ENCODE data around the gene HOXB6. TPM values are rescaled to one million over a fixed set of nuclear protein-coding genes. Genes with fewer than 3 reads are reported as not detected.

HOXB6 gene
- total RNA-seq, 1 experiment from 2014 or later = 64.8 TPM

GRCh38 chr17:48586355-48587258 lies 18.2 kb downstream of the HOXB6 start:
- CTCF ChIA-PET = interaction anchor here (0.7 to 1.4 kb wide), 6 partner anchors 10 to 371 kb away, joined by 3 to 5 read pairs (median 4); no protein-coding TSS in a partner anchor
- Histone ChIP-seq H3K9ac (ENCODE audit: low read length) (peak overlapping the region; percentile 63), H3K36me3 (ENCODE audit: control insufficient read depth in 1 of 2, insufficient read depth in 2 of 2, low read length in 2 of 2) (no peaks in the 10 kb centered on the region), H3K9me3 (ENCODE audit: control insufficient read depth in 1 of 2, insufficient read depth in 1 of 2, low read depth in 1 of 2, low read length in 2 of 2) (no peaks in the 10 kb centered on the region), H3K4me3 (replicated peaks in 1 of 2; ENCODE audit: low read depth in 1 of 2, low read length in 2 of 2) (peak overlapping the region; percentile 74 to 76), H3K4me1 (ENCODE audit: control insufficient read depth in 1 of 2, insufficient read depth in 2 of 2, low read length in 2 of 2) (peaks cover 22 to 71% of the 10 kb centered on the region in 2 experiments), H3K27me3 (ENCODE audit: insufficient read depth, low read length) (no peaks in the 10 kb centered on the region), H3K9me2 (ENCODE audit: insufficient read depth) (no peaks in the 10 kb centered on the region), H4K20me1 (ENCODE audit: insufficient read depth) (no peaks in the 10 kb centered on the region), H3K27ac (ENCODE audit: low read depth, low read length) (peak overlapping the region; percentile 91), H2AFZ (ENCODE audit: low read depth, low read length, poor library complexity, severe bottlenecking) (no peak overlapping the region), H3K4me2 (ENCODE audit: low read length) (peak overlapping the region; percentile 98), H3K79me2 (ENCODE audit: insufficient read depth, low read length) (peaks cover 63% of the 10 kb centered on the region)
- no peak for DNase-seq (ENCODE audit: low read depth, low spot score)
- intact Hi-C loops (cut with micrococcal nuclease) = no loop called here
- no TSS peak for BruUV-seq (replicated peaks)
- no peak for ATAC-seq
- RAD21 ChIA-PET (ENCODE audit: low non-redundant PET in 1 of 2, low total read pairs in 2 of 2, uncharacterized antibody in 2 of 2, unreplicated experiment in 2 of 2) = interaction anchor here in 1 of 2 experiments (1.7 kb wide), 1 partner anchor 250 kb away, joined by 4 read pairs; no protein-coding TSS in a partner anchor
- POLR2A ChIA-PET = interaction anchor here (1.1 kb wide), 1 partner anchor 342 kb away, joined by 3 read pairs; no protein-coding TSS in a partner anchor
- no peak for TF ChIP-seq SP1 (IDR thresholded peaks at IDR 0.05; ENCODE audit: low read depth)
- no peak; the same call in 1 of the 2 replicates for TF ChIP-seq SIN3A (IDR thresholded peaks at IDR 0.05; ENCODE audit: low read depth)
- TF ChIP-seq EGR1 (IDR thresholded peaks at IDR 0.05; ENCODE audit: low read depth) = peak; percentile 37; the same call in 1 of the 2 replicates
- TF ChIP-seq POLR2A (IDR thresholded peaks at IDR 0.05; ENCODE audit: borderline replicate concordance, extremely low read depth, insufficient read depth, insufficient read length) = no peak

- no peaks in the 10 kb centered on the region for H3K27me3 ChIP-seq (ENCODE audit: insufficient read depth, low read length)
- peaks cover 79% of the 10 kb centered on the region for H3K79me2 ChIP-seq (ENCODE audit: insufficient read depth, low read length)
- intact Hi-C loops (cut with micrococcal nuclease) = no loop called here
- peak overlapping the region; percentile 63 for H3K9ac ChIP-seq (ENCODE audit: low read length)
- peak overlapping the region; percentile 98 for H3K4me2 ChIP-seq (ENCODE audit: low read length)
- H4K20me1 ChIP-seq (ENCODE audit: insufficient read depth) = no peaks in the 10 kb centered on the region
- H3K9me3 ChIP-seq (ENCODE audit: control insufficient read depth in 1 of 2, insufficient read depth in 1 of 2, low read depth in 1 of 2, low read length in 2 of 2) = no peaks in the 10 kb centered on the region
- H3K4me1 ChIP-seq (ENCODE audit: control insufficient read depth in 1 of 2, insufficient read depth in 2 of 2, low read length in 2 of 2) = peaks cover 27 to 78% of the 10 kb centered on the region in 2 experiments
- H3K9me2 ChIP-seq (ENCODE audit: insufficient read depth) = no peaks in the 10 kb centered on the region
- ATAC-seq (no peak), DNase-seq (ENCODE audit: low read depth, low spot score) (no peak)
- H3K4me3 ChIP-seq (replicated peaks in 1 of 2; ENCODE audit: low read depth in 1 of 2, low read length in 2 of 2) = peak overlapping the region; percentile 74 to 76
- H3K27ac ChIP-seq (ENCODE audit: low read depth, low read length) = peak overlapping the region; percentile 91
- ChIA-PET RAD21 (ENCODE audit: low non-redundant PET in 1 of 2, low total read pairs in 2 of 2, uncharacterized antibody in 2 of 2, unreplicated experiment in 2 of 2) (no interaction called here), POLR2A (no interaction called here), CTCF (interaction anchor here (0.8 to 1.6 kb wide), 2 partner anchors 232 to 321 kb away, joined by 3 to 4 read pairs; no protein-coding TSS in a partner anchor)
- BruUV-seq (replicated peaks) = TSS peak; percentile 29
- no peaks in the 10 kb centered on the region for H3K36me3 ChIP-seq (ENCODE audit: control insufficient read depth in 1 of 2, insufficient read depth in 2 of 2, low read length in 2 of 2)
- H2AFZ ChIP-seq (ENCODE audit: low read depth, low read length, poor library complexity, severe bottlenecking) = no peak overlapping the region
- TF ChIP-seq POLR2AphosphoS5 (IDR thresholded peaks at IDR 0.05; ENCODE audit: low read depth, low read length) = no peak
- no peak for TF ChIP-seq SRF (IDR thresholded peaks at IDR 0.05; ENCODE audit: low read depth)
- TF ChIP-seq EZH2 (IDR thresholded peaks at IDR 0.05) = no peak
- TF ChIP-seq FOSL1 (IDR thresholded peaks at IDR 0.05; ENCODE audit: low read depth) = no peak
- no peak for TF ChIP-seq YY1 (IDR thresholded peaks at IDR 0.05; ENCODE audit: extremely low read depth, insufficient replicate concordance, low read depth, low read length)
- TF ChIP-seq TCF7L2 (IDR thresholded peaks at IDR 0.05; ENCODE audit: borderline replicate concordance, extremely low read depth, insufficient read depth, insufficient read length) = no peak
- TF ChIP-seq ATF3 (IDR thresholded peaks at IDR 0.05) = no peak
- TF ChIP-seq CBX3 (IDR thresholded peaks at IDR 0.05; ENCODE audit: low read depth) = no peak
- no peak for TF ChIP-seq ZNF274 (IDR thresholded peaks at IDR 0.05; ENCODE audit: low read depth, low read length)
- TF ChIP-seq EZH2phosphoT487 (IDR thresholded peaks at IDR 0.05; ENCODE audit: borderline replicate concordance) = no peak
- TF ChIP-seq, protein P1, sequence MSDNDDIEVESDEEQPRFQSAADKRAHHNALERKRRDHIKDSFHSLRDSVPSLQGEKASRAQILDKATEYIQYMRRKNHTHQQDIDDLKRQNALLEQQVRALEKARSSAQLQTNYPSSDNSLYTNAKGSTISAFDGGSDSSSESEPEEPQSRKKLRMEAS (IDR thresholded peaks at IDR 0.05) = no peak
- TF ChIP-seq CEBPB (IDR thresholded peaks at IDR 0.05; ENCODE audit: low read depth) = no peak
- TF ChIP-seq ZFX (IDR thresholded peaks at IDR 0.05) = no peak
These were observed 20.5 kb downstream of the HOXB6 start for GRCh38 chr17:48584223-48584741.
